ENCODE results near the gene RIPK4. TPM values are rescaled to one million over a fixed set of nuclear protein-coding genes. Genes with fewer than 3 reads are reported as not detected.

Gene RIPK4
- total RNA-seq (2014; rRNA removed; shearing (Covaris generic); ENCODE audit: low replicate concordance) = 41.2 and 42.2 TPM in 2 replicates

DNA sequence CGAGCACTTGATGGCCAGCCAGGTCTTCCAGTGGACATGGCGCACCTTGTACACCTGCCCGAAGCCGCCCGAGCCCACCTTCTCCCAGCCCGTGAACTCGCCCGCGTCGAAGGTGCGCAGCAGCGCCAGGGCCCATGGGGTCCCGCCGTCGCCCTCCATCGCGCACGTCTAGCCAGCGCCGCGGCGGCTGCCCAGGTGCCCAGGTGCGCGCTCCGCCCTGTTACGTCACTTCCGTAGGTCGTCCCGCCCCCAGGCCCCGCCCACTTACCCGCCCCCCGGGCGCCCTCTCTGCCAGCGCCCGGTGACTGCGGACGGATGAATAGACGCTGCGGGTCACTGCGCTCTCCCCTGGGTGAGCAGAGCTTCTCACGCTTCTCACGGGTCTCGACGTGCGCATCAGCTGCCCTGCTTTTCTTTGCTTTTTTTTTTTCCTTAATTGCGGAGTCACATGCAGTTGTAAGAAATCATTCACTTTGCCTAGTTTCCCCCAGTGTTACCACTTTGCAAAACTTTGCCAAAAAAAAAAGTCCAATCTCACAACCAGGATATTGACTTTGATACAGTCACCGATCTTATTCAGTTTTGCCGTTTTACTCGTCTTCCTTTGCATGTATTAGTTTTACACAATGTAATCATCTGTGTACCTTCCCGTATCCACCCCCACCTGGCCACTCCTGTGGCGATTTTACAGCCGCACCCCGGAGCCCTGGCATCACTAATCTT is at the start of gene RIPK4:
RIPK4 (minus strand) TSS at position 170 of the 723 bp plus-strand sequence; CDS start at position 159, 11 bp downstream.
- peak; percentile 99 for DNase-seq (ENCODE audit: low read depth)
- in situ Hi-C loops (cut with HindIII; ENCODE audit: low pct_unique_long_range_greater_than_20kb, low sequenced_read_pairs) = loop anchor here (25.0 kb wide), 1 partner anchor 155 kb away; no protein-coding TSS in a partner anchor

DNA sequence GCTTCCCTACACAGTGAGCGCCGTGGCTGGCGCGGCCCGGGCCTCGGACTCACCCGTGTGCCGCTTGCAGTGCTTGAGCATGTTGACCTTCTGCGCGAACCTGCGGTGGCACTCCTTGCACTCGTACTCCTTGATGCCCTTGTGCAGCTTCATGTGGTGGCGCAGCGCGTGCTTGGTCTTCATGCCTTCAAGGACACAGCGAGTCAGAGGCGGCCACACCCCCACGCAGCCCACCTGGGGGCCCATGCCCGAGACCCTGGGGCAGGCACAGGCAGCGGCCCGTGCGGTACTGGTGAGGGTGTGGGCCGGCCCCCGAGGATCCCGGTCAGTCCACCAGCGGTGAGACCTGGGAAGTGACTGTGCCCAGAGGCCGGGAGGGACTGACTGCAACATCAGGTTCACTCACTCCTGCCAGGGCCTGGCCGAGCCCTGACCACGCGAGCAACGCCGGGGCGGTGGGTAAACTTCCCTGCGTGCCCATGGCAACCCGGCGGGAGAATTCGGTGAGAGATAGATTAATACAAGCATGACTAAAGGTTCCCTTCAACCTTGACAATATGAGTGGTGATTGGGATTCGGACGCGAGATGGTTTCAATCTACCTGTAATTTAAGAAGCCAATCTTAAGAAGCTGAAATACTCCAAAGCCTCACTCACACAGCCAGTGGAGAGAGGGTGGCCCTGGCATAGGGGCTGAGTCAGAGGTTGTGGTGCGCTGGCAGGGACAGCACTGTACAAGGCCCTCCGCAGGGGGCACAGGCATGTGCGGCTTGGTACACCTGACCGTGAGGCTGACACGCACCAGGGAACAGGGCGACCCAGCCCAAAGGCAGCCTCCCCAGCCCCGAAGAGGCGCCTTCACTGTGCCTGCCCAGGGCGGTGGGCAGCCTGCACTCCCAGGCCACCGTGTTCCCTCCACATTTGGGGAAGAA is 49.1 kb upstream of the RIPK4 start:
- no peak for DNase-seq (ENCODE audit: low read depth)
- in situ Hi-C loops (cut with HindIII; ENCODE audit: low pct_unique_long_range_greater_than_20kb, low sequenced_read_pairs) = no loop called here

DNA sequence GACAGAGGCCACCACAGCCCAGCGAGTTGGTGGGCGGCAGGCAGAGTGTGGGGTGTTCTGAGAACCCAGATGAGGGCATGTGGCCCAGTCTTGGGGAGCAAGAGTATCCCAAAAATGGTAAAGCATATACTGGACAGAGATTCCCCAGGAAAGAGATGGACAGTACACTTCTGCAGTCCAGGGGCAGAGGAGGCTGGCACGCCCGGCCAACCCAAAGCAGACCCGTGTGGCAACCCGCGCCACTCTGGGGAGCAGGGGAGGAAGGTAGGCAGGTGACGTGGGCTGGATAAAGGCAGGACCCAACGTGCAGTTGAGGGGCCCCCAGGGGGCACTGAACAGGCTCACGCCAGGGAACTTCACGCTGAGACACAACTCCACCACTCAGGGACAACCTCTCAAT is 46.4 kb upstream of the RIPK4 start:
- in situ Hi-C loops (cut with HindIII; ENCODE audit: low pct_unique_long_range_greater_than_20kb, low sequenced_read_pairs) = no loop called here
- DNase-seq (ENCODE audit: low read depth) = no peak

DNA sequence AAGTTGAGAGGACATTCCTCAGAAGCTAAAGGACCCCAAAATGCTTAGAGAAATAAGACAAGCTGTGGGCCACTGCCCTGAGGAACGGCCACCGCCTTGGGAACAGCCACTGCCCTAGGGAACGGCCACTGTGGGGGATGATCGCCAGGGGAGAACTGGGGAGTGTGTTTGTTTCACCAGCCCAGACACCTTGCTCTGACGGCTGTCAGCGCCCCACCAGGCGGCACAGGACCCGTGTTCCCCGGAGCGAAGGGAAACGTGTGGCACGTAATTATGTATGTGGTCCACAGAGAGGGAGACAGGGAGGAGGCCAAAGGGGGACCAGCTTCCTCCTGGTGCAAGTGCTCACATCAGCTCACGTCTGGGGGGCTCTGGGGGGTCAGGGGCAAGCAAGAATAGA is 45.8 kb upstream of the RIPK4 start:
- DNase-seq (ENCODE audit: low read depth) = no peak

DNA sequence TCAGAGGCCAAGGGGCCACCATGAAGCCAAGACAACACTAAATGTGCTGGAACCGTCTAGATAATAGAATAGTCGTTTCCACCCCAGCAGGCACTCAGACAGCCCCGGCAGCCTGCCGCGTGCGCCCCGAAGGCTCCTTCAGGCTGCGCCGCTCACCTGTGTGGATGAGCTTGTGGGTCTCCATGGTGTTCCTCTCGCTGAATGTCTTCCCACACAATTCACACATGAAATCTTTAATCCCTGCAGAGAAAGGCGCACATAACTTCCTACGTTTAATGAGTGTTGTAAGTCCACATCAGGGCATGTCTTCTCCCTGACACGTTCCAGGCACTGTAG is 43.7 kb upstream of the RIPK4 start:
- no peak for DNase-seq (ENCODE audit: low read depth)
- in situ Hi-C loops (cut with HindIII; ENCODE audit: low pct_unique_long_range_greater_than_20kb, low sequenced_read_pairs) = no loop called here

More for the DNA sequence above, 45.8 kb upstream of the RIPK4 start:
- in situ Hi-C loops (cut with HindIII; ENCODE audit: low pct_unique_long_range_greater_than_20kb, low sequenced_read_pairs) = no loop called here

DNA sequence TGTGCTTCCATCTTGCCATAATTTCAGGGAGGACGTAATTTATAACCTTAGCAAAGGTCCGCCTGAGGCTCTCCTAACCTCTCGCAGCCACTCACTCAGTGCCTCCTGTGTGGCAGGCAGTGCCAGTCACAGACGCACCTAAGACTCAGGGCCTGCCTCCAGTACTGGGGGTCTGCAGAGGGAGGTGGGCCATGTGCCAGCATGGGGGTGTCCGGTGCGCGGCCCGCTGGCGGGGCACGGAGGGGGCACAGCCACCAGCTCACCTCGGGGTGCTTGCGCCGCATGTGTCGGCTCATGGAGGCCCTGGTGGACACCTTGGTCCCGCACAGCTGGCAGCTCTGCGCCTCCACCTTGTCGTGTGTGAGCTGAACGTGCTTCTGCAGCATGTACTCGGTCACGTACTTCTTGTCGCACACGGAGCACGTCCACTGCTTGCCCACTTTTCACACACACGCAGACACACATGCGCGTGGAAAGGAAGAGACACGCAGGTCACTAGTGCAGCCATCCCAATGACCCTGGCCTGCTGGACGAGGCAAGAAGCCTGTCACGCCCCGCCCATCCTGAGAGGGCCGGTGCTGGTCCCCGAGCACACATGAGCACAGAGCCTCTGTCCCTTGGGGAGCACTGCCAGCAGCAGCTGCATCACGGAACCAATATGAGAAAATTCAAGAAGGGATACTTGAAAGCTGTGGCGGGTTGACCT is 43.2 kb upstream of the RIPK4 start:
- no peak for DNase-seq (ENCODE audit: low read depth)
- in situ Hi-C loops (cut with HindIII; ENCODE audit: low pct_unique_long_range_greater_than_20kb, low sequenced_read_pairs) = no loop called here

DNA sequence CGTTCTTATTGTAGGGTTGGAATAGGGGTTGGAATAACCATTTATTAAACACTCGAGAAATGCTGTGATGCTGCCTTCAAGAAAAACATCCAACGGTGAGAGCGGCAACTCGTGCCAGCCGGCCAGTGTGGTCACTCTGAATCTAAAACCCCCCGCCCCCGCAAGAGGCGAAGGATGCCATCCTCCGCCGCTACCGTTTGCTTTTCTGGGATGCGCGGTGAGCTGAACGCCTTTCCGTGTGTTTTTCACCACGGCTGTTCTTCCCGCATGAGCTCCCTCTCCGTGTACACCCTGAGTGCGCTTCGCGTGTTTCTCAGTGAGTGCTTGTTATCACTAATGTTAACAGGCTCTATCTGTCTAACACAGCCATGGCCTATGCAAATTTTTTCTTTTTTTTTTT is 42.0 kb upstream of the RIPK4 start:
- no peak for DNase-seq (ENCODE audit: low read depth)
- in situ Hi-C loops (cut with HindIII; ENCODE audit: low pct_unique_long_range_greater_than_20kb, low sequenced_read_pairs) = no loop called here

DNA sequence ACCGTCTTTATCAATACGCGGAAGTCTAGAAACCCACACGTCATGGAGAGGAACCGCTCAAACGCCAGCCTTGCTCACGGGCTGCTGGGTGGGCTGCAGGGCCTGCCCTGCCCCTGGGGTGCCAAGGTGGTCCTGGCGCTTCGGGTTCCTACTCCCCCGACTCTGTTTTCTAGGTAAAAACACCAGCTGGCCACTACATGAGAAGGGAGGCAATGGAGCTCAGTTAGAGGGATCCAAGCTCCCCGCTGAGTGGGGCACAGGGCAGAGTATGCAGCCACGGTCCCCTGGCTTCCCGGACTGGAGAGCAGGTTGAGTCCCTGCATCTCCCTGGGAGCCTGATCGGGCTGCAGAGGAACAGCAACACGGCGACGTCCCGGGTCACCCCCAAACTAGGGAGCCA is 41.2 kb upstream of the RIPK4 start:
- no peak for DNase-seq (ENCODE audit: low read depth)
- in situ Hi-C loops (cut with HindIII; ENCODE audit: low pct_unique_long_range_greater_than_20kb, low sequenced_read_pairs) = no loop called here

DNA sequence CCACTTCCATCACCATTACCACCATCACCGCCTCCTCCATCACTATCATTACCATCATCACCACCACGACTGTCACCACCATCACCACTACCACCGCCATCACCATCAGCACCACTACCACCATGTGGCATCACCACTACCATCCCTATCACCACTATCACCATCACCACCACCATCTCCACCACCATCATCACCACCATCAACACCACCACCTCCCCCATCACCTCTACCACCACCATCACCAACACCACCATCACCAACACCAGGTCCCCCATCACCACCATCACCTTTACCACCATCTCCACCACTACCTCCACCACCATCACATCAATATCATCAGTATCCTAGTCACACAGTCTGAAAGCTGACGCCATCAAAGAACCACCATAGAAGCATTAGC is 39.9 kb upstream of the RIPK4 start:
- no peak for DNase-seq (ENCODE audit: low read depth)
- in situ Hi-C loops (cut with HindIII; ENCODE audit: low pct_unique_long_range_greater_than_20kb, low sequenced_read_pairs) = no loop called here

DNA sequence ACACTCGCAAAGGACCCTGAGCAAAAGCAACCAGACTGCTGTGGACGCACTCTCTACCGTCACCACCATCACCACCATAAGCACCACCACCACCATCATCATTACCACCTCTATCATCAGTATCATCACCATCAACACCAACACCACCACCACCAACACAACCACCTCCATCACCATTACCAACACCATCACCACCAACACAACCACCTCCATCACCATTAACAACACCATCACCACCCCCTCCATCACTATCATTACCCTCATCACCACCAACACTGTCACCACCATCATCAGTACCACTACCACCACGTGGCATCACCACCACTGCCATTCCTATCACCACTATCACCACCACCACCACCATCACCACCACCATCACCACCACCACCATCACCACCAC is 38.8 kb upstream of the RIPK4 start:
- in situ Hi-C loops (cut with HindIII; ENCODE audit: low pct_unique_long_range_greater_than_20kb, low sequenced_read_pairs) = no loop called here
- no peak for DNase-seq (ENCODE audit: low read depth)

DNA sequence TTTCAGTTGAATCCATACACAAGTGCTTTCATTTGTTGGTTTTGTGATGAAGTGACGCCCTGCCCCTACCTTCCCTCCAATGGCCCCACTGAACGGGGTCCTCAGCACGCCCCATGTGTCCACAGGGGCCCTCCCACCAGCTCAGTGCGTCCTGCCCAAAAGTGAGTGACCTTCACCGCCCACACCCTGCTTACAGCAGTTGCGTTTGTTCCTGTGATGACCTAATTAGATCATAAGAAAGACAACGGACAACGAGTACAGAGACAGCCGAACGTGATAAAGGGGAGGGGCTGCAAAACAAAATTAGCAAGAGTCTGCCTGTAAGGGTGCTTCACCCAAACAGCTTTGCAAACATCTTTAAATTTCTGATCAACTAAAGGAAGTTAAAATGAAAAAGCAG is 38.2 kb upstream of the RIPK4 start:
- no peak for DNase-seq (ENCODE audit: low read depth)
- in situ Hi-C loops (cut with HindIII; ENCODE audit: low pct_unique_long_range_greater_than_20kb, low sequenced_read_pairs) = no loop called here

DNA sequence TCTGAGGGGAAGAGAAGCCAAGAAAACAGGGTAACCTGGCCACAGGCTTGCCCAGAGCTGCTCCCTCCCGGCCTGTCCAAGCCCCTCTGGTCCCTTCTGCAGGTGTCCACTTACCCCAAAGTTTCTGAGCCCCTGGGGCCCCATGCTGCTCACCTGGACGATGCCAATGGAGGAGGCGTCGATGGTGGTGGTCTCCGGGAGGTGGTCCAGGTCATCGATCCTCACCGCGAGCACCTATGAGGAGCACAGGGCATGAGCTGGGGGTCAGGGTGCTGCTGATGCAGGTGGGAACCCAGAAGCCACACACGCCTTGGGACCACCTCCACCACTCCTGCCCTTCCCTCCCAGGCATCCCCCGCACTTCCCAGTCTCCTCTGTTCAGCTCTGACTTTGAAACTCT is 37.5 kb upstream of the RIPK4 start:
- DNase-seq (ENCODE audit: low read depth) = no peak
- in situ Hi-C loops (cut with HindIII; ENCODE audit: low pct_unique_long_range_greater_than_20kb, low sequenced_read_pairs) = no loop called here

DNA sequence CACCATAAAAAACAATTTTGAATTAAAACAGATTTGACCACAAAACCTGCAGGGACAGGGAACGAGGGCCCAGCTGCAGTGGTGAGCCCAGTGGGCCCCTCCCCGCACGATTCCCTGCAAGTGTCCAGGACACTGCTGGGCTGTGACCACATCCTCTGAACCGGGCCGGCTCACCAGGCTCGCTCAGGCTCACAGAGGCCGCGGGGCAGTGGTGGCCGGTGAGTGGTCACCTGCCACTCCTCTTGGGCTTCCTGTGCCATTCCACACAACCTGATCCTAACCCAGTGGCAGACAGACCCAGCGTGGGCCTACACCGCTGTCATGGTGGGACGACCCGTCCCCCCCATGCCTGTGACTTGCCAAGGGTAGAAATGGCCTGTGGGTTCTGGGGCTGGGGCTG is 36.5 kb upstream of the RIPK4 start:
- no peak for DNase-seq (ENCODE audit: low read depth)
- in situ Hi-C loops (cut with HindIII; ENCODE audit: low pct_unique_long_range_greater_than_20kb, low sequenced_read_pairs) = no loop called here

DNA sequence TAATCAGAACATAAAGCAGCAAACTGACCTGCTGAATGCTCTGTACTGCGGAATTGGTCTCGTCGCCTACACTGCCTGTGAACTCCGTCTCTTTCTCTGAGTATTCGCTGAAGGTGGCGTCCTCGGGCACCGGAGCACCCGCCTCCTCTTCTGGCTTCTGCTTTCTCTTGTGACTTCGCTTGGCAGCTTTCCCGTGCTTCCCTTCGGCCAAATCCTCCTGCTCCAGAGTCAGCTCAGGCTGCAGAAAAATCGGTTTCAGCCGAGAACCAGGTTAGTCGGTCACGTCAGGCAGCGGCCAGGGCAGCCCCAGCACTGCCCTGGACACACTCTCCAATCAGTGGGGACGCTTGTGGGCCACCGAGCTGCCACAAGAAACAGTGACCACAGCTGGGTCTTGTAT is 35.8 kb upstream of the RIPK4 start:
- in situ Hi-C loops (cut with HindIII; ENCODE audit: low pct_unique_long_range_greater_than_20kb, low sequenced_read_pairs) = no loop called here
- no peak for DNase-seq (ENCODE audit: low read depth)

DNA sequence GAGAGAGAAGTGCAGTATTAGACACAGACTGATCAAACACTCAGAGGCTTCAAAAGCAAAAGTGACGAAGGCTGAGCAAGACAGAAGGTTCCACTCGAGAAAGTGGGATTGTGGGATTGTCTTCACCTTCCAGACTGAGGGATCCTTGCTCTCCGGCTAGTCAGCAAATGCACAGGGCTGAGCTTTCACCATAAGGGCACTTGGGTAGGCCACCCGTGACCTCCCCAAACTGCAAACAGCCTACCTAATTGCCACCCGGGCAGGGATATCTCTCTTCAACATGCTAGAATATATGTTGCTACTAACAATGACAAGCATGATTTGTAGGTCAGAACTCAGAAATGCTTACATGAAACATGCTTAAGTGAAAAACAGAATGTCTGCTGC is 35.3 kb upstream of the RIPK4 start:
- in situ Hi-C loops (cut with HindIII; ENCODE audit: low pct_unique_long_range_greater_than_20kb, low sequenced_read_pairs) = no loop called here
- DNase-seq (ENCODE audit: low read depth) = no peak

DNA sequence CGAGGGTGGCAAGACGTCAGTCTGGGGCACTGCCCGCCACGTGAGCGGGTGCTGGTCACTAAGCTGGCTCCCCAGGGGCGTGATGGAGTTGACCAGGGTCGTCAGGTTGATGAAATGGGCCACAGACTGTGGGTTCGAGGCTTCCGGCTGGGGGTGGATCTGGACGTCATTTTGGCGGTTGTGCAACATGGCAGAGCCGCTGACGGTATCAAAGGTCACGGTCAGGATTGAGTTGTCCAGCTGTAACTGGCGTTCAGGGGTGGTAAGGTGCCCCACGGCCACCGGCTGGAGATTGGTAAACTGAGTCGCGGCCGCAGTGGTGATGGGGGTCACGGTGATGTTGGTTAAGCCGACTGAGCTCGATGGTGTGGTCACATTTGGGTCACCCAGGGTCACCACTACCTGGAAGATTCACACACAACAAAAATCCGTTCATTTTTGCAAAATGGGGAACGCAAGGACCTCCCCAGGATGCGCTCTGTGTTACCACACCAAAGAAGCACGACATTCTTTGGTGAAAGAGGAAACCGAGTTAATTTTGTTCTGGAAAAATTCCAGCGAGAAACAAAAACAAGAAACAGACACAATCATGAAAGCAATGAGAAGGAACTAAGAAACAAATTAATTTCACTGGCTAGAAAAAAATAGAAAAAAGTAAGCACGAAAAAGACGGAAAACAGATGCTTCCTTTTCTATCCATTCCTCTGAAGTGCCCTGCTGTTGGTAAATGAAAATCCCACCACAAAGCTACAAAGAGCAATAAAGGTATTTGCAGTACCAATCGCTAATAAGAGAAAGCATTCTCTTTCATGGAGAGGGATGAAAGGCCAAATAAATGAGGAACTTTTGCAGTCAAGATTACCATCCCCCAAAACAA is 34.7 kb upstream of the RIPK4 start:
- in situ Hi-C loops (cut with HindIII; ENCODE audit: low pct_unique_long_range_greater_than_20kb, low sequenced_read_pairs) = no loop called here
- no peak for DNase-seq (ENCODE audit: low read depth)

DNA sequence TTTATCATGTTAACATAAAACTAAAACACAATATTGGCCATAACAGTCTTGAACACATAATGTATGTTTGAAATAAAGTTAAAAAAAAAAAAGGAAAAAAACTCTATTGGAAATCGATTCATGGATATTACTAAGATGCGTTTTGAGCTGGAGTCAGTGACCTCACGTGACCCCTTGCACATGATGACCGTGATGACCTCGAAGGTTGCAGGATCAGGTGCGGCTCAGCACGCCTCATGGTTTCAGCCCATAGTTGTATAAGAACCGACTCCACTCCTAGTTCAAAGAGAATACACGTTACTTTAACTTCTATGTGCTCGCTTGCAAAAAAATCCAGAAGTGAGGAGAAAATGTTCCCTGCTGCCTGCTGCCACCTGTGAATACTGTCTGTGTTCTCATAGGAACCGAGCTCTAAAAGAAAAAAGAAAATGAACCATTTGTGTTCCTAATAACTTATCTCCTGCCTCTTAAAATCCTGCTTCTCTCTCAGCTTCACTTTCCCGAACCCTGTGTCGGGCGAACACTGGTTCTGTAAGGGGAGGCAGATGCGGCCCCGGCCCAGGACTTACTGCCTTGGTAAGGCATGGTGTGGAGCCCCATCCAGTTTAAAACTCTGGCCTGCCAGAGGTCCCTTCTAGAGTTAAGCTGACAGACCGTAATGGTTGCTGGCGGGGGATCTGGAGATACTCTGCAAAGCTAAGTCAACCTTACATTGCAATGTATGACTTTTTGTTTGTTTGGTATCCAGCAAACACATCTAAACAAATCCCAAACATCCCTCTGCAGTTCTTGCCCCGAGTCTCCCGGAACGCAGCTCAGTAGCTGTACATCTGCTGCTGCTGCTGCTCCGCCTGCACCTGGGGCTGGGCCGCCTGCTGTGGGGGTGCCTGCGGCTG is 33.8 kb upstream of the RIPK4 start:
- in situ Hi-C loops (cut with HindIII; ENCODE audit: low pct_unique_long_range_greater_than_20kb, low sequenced_read_pairs) = no loop called here
- no peak for DNase-seq (ENCODE audit: low read depth)
